Body of pancreas (tissue), 4 donors: Measurements from ENCODE around the gene SRD5A1. TPM values are rescaled to one million over a fixed set of nuclear protein-coding genes. Genes with fewer than 3 reads are reported as not detected.

ENCODE experiments used
- ATAC-seq: fragments of 150-250 bp; one replicate; pipeline ENCODE4 v1.9.1; 2016
- DNase-seq, 4 donors: peaks; one replicate each; pipeline ENCODE4 v3.0.0-alpha.2; 2019
- H3K27ac ChIP-seq, 4 donors: fragments of 200-600 bp; sonication (generic); 1 replicate in 3 of 4; 2 replicates in 1 of 4; pipeline versions ENCODE4 v1.5.1 to v1.6.1; 2016 to 2019; ENCODE audit warnings: mild to moderate bottlenecking in 1 of 4, mixed read lengths in 1 of 4, moderate library complexity in 1 of 4
- H3K27me3 ChIP-seq, 2 donors: fragments of 200-600 bp; sonication (generic); one replicate each; pipeline ENCODE4 v1.6.0; 2016; ENCODE audit warnings: mild to moderate bottlenecking in 1 of 2
- H3K36me3 ChIP-seq, 2 donors: fragments of 200-600 bp; sonication (generic); replicated peaks in 1 of 2; 2 replicates each; pipeline ENCODE4 v1.5.1; 2016; ENCODE audit warnings: low read depth in 2 of 2; ENCODE audit not compliant: insufficient read depth in 1 of 2
- H3K4me1 ChIP-seq: fragments of 200-600 bp; sonication (generic); one replicate; pipeline ENCODE4 v1.6.0; 2016
- H3K4me3 ChIP-seq, 2 donors: fragments of 200-600 bp; sonication (generic); 1 replicate in 1 of 2; 2 replicates in 1 of 2; pipeline ENCODE4 v1.5.1; 2016 to 2019
- H3K9me3 ChIP-seq, 3 donors: fragments of 200-600 bp; sonication (generic); 1 replicate in 2 of 3; 2 replicates in 1 of 3; pipeline ENCODE4 v1.5.1; 2016
- POLR2A ChIP-seq, 3 donors: fragments of 450-650 bp; IDR thresholded peaks; one replicate each; pipeline ENCODE4 v1.6.1; 2016; ENCODE audit warnings: antibody characterized with exemption in 3 of 3, mild to moderate bottlenecking in 2 of 3
- WGBS, 2 donors: methylation state at CpG; one replicate each; pipeline ENCODE4 v1.1.5; 2017; 5-methylcytosine and 5-hydroxymethylcytosine counted together
- intact Hi-C: fragments of 100-400 bp; cut with DNase I; formaldehyde crosslinking; loops from one replicate; pipeline ENCODE4 v1.15.1; 2023
- total RNA-seq, 2 donors: library from RNA; depleted of rRNA; stranded (reverse); fragments of >200 nt; gene quantifications; one replicate each; pipeline ENCODE4 v1.1.0, GENCODE V29; 2016
- TF ChIP-seq, protein P1 (sequence below), 7 experiments: fragments of 450-650 bp in 4 of 7; fragments of 200-600 bp in 3 of 7; sonication (generic) in 3 of 7; IDR thresholded peaks; one replicate each; pipeline ENCODE4 v1.5.1; 2016 to 2019; ENCODE audit warnings: antibody characterized with exemption in 7 of 7

The SRD5A1 gene
- total RNA-seq, 2 donors from 2014 or later, result 1.6 to 4.2 TPM

DNA sequence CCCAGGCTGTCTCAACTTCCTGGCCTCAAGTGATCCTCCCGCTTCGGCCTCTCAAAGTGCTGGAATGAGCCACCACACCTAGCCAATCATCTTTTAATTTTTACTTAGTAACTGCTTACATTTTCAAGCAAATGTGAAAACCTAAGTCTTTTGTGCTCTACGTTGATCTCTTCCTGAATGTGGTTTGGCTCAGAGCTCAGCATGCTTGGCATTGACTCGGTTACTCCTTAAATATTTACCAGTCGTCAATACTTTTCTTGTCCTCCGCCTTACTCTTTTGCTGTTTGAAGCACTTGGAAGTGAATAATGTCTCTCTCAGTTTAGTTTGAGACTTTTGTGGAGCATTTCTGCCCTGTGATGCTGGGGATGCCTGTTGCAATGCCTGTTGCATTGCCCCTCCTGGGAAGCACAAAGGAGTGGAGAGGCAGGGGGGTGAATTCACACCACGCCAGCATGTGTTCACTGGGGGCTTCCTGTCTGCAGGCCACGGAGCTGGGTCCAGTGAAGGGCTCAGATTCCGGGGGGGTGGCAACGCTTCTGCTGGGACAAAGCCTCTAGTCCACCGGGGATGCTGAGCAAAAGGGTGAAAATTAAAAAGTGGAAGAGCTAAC is 66.9 kb downstream of the SRD5A1 start:
- Histone ChIP-seq H3K4me3 (no peak overlapping the region), H3K27me3 (no peaks in the 10 kb centered on the region), H3K4me1 (peaks cover 11% of the 10 kb centered on the region), H3K9me3 (no peaks in the 10 kb centered on the region), H3K27ac (no peak overlapping the region), H3K36me3 (no peaks in the 10 kb centered on the region)
- TF ChIP-seq, protein P1, sequence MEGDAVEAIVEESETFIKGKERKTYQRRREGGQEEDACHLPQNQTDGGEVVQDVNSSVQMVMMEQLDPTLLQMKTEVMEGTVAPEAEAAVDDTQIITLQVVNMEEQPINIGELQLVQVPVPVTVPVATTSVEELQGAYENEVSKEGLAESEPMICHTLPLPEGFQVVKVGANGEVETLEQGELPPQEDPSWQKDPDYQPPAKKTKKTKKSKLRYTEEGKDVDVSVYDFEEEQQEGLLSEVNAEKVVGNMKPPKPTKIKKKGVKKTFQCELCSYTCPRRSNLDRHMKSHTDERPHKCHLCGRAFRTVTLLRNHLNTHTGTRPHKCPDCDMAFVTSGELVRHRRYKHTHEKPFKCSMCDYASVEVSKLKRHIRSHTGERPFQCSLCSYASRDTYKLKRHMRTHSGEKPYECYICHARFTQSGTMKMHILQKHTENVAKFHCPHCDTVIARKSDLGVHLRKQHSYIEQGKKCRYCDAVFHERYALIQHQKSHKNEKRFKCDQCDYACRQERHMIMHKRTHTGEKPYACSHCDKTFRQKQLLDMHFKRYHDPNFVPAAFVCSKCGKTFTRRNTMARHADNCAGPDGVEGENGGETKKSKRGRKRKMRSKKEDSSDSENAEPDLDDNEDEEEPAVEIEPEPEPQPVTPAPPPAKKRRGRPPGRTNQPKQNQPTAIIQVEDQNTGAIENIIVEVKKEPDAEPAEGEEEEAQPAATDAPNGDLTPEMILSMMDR (IDR thresholded peaks at IDR 0.05), result no peak
- TF ChIP-seq POLR2A (IDR thresholded peaks at IDR 0.05), result no peak
- intact Hi-C loops, result loop anchor here (5.0 kb wide), 1 partner anchor 63 kb away; no protein-coding TSS in a partner anchor
- DNase-seq, result no peak
- WGBS, 2 donors, result 40 to 43% methylated on average over 11 of the region's 11 CpGs
- no peak for ATAC-seq

DNA sequence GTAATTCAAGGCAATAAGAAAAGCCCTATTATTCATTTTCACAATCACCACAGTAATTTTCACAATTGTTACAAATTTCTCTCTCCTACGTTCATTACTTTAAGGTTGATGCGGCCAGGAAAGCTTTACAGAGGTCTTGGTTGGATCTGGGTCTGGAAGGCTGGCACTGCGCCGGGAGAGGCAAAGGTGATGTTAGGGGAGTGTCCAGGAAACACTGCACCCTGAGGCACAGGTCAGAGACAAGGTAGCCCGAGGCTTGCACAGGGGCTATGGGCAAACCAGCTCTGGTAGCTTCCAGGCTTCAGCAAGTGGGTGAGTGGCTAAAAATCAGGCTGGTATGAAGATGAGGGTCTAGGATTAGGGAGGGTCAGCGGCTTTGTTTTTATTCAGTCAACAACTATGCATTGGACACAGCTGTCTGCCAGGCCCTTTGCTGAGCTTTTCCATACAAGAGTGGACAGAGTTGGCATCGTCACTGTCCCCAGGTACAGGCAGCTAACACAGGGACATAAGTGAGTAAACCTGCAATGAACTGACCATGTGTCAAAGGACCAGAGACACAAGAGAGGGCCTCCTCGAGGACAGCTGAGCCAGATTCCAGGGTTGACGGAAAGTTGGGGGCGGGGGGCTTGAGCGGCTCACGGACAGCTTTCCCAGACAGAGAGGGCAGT is 67.6 kb downstream of the SRD5A1 start:
- intact Hi-C loops, result loop anchor here (5.0 kb wide), 1 partner anchor 64 kb away; no protein-coding TSS in a partner anchor
- H3K9me3 ChIP-seq, result no peaks in the 10 kb centered on the region
- peaks cover 12% of the 10 kb centered on the region for H3K4me1 ChIP-seq
- WGBS, 2 donors, result 51 to 66% methylated on average over 12 of the region's 12 CpGs
- DNase-seq (no peak), ATAC-seq (no peak)
- no peak for TF ChIP-seq POLR2A (IDR thresholded peaks at IDR 0.05)
- TF ChIP-seq, protein P1 (IDR thresholded peaks at IDR 0.05), result no peak
- no peaks in the 10 kb centered on the region for H3K36me3 ChIP-seq
- no peaks in the 10 kb centered on the region for H3K27me3 ChIP-seq
- H3K4me3 ChIP-seq, result no peak overlapping the region
- H3K27ac ChIP-seq, result no peak overlapping the region

DNA sequence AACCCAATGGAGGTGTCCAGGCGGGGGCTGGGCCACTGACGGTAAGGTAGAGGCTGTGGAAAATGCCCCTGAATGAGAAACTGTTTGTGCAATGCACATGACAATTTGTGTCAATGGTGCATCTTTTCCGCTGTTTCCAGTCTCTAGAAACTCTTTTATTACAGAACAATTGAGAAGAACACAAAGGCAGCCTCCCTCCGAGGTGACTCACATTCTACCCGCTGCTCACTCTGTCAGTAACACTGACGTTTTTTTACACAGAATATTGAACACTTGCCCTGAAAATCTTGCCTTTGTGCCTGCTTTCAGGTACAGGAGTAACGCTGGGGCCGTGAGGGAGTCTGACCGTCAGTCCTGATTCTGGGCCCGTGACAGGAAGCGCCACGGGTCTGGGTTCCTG is 68.3 kb downstream of the SRD5A1 start:
- Histone ChIP-seq H3K9me3 (no peaks in the 10 kb centered on the region), H3K27ac (no peak overlapping the region), H3K27me3 (no peaks in the 10 kb centered on the region), H3K36me3 (no peaks in the 10 kb centered on the region), H3K4me3 (no peak overlapping the region), H3K4me1 (peaks cover 12% of the 10 kb centered on the region)
- intact Hi-C loops, result loop anchor here (5.0 kb wide), 1 partner anchor 64 kb away; no protein-coding TSS in a partner anchor
- ATAC-seq (no peak), DNase-seq (no peak)
- TF ChIP-seq POLR2A (IDR thresholded peaks at IDR 0.05), result no peak
- TF ChIP-seq, protein P1 (IDR thresholded peaks at IDR 0.05), result no peak
- 60 to 65% methylated on average over 12 of the region's 12 CpGs for WGBS, 2 donors

DNA sequence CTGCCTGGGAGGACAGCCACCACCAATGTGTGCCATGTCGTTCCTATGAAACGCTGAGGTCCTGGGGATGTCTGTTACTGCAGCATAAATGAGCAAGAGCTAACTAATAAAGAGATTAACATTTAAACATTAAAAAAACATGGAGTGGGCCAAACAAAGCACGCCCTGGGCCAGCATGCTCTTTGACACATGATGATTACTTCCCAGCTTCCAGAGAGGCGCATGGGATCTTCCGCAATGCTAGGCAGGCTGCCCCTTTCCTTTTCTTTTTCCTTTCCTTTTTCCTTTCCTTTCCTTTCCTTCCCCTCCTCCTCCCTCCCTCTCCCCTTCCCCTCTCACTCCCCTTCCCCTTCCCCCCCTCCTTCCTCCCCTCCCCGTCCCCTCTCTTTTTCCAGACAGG is 69.4 kb downstream of the SRD5A1 start:
- Histone ChIP-seq H3K27ac (no peak overlapping the region), H3K9me3 (no peaks in the 10 kb centered on the region), H3K4me1 (peaks cover 12% of the 10 kb centered on the region), H3K27me3 (no peaks in the 10 kb centered on the region), H3K4me3 (no peak overlapping the region), H3K36me3 (no peaks in the 10 kb centered on the region)
- intact Hi-C loops, result loop anchor here (5.0 kb wide), 1 partner anchor 65 kb away; no protein-coding TSS in a partner anchor
- TF ChIP-seq, protein P1 (IDR thresholded peaks at IDR 0.05), result no peak
- TF ChIP-seq POLR2A (IDR thresholded peaks at IDR 0.05), result no peak
- no peak for DNase-seq
- no peak for ATAC-seq
- WGBS, 2 donors, result 82 to 95% methylated on average over 5 to 6 of the region's 6 CpGs
